Measurements from ENCODE around the gene C21orf58.

DNA sequence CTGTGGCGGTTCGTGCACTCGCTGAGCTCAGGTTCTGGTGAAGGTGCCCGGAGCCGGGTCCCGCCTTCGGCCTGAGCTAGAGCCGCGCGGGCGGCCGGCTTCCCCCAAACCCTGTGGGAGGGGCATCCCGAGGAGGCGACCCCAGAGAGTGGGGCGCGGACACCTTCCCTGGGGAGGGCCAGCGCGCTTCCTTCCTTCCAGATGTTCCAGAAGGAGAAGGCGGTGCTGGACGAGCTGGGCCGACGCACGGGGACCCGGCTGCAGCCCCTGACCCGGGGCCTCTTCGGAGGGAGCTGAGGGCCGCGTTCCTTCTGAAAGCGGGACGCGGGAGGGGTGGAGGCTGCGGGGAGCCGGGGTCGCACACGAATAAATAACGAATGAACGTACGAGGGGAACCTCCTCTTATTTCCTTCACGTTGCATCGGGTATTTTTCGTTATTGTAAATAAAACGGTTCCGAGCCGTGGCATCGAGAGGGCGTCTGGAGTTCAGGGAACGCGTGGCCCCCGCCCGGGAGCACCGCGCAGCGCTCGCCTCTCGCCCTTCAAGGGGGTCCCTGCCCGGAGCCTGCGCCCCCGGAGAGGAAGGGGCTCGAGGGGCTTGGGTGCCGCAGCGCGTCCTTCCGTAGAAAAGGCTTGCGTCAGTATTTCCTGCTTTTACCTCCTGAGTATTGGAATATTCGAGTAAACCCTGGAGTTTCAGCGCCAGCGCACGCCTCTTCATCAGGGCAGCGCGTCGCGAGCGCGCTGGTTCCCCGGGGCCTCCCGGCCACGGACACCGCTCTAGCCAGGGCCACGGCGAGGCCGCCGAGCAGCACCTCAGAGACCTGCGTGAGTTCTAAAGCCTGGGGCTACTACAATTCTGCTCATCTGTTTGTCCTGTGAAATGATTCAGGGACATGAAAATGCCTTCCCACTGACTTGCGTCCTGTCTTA lies 26.1 kb downstream of the C21orf58 start:
- no peak for TF ChIP-seq EZH2 (IDR thresholded peaks at IDR 0.05; ENCODE audit: borderline replicate concordance, low read length)
- TF ChIP-seq CTCF (IDR thresholded peaks at IDR 0.05; ENCODE audit: low read length) = no peak

Data from OCI-LY1 (cell line).